PC-9 (cell line): ENCODE data around the gene NMD3.

Experiments
- CTCF ChIP-seq: fragments of 200-600 bp; sonication (generic); conservative IDR thresholded peaks from 2 replicates; pipeline ENCODE4 v1.6.1; 2017; ENCODE audit warnings: mixed run types, antibody characterized with exemption, mild to moderate bottlenecking, moderate library complexity
- EZH2 ChIP-seq: fragments of 200-600 bp; sonication (generic); IDR thresholded peaks from 2 replicates; pipeline ENCODE4 v1.8.0; 2017; ENCODE audit warnings: antibody characterized with exemption, low read depth

- no peak for TF ChIP-seq CTCF
- TF ChIP-seq EZH2: no peak
These were observed 74.2 kb downstream of the NMD3 start for GRCh38 chr3:161295325-161295724.
